T47D (cell line): ENCODE data around the gene HARBI1.
A peak's percentile ranks its signal among the peaks of the same experiment; 100 is the strongest.
"Not testable (repeated sequence)": the region's sequence is repeated elsewhere in the genome, so short reads cannot be mapped to it uniquely, and the experiment has no call there.

Source experiments
- DNase-seq, 2 experiments: peaks; one replicate each; pipeline versions ENCODE4 v3.0.0 to v3.0.0-alpha.2; 2011 to 2012; ENCODE audit warnings: low read depth in 1 of 2, low spot score in 1 of 2
- JUND ChIP-seq: IDR thresholded peaks from 2 replicates; pipeline ENCODE4 v1.6.1; 2012; ENCODE audit warnings: low read depth
- in situ Hi-C: cut with HindIII; loops from 2 replicates; pipeline ENCODE4 v1.10.0; 2016; ENCODE audit warnings: low sequenced_read_pairs, low pct_unique_long_range_greater_than_20kb

Gene HARBI1

DNA sequence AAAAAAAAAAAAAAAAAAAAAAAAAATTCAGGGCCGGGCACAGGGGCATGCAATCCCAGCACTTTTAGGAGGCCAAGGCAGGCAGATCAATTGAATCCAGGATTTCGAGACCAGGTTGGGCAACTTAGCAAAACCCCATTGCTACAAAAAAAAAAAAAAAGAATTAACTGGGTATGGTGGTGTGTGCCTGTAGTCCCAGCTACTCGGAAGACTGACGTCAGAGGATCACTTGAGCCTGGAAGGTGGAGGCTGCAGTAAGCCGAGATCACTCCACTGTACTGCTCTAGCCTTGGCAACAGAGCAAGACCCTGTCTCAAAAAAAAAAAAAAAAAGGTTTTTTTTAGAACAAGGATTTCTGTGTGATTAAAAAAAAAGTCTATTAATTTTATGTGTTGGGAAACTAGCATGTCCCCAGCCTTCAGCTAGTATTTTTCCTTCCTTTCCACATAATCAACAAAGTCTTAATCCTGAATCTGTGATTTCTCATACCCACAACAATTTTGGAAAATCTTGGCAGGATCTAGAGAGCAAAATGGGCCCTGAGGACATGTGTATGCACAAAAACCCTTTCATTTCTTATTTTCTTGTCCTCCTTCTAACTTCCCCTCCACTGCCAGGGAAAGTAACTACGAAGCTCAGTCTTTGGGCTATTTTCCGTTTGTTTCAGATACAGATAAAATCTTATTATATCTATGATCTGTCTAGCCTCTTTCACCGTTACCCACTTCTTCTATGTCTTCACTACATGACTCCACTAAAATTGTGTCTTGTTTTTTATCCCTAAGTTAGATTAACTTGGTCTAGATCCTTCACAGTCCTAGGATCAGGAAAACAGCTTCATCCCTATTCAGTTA lies 17.5 kb downstream of the HARBI1 start:
- in situ Hi-C loops: no loop called here
- no peak for DNase-seq
- no peak for TF ChIP-seq JUND

DNA sequence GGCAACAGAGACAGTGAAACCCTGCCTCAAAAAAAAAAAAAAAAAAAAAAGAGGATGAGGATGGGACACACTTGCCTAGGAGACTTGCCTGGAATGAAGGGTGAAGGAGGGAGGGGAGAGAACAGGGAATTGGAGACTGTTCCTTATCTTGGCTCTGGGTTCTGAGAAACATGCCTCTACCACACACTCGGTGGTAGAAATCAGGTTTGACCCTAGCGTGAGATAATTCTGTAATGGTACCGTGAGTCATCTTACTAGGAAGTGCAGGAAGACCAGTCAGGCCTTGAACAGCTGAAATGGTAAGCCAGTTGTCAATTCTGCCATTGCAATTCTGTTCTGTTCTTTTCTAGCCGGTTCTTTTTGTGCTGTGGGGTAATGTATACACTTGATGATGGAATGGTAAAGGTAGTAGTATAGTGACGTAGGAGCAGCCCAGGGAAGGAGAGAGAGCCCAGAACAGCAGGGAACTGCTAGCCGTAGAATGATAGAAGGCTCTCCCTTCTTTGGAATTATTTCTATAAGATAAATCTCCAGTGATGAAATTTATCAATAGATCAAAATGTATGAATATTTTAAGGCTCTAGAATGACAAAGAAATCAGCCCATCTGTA lies 19.3 kb downstream of the HARBI1 start:
- DNase-seq: no peak
- in situ Hi-C loops: no loop called here
- TF ChIP-seq JUND: no peak

DNA sequence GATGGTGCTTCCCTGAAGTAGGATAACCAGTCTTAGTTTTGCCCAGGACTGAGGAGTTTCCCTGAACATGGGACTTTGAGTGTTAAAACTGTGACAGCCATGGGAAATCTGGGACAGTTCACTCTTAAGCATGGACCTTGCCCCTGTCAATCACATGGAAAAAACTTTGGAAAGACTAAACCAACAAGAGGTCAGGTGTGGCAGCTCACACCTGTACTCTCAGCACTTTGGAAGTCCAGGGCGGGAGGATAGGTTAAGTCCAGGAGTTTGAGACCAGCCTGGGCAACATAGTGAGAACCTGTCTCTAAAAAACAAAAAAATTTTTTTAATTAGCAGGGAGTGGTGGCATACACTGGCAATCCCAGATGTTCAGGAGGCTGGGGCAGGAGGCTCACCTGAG lies 19.9 kb downstream of the HARBI1 start:
- no peak for TF ChIP-seq JUND
- in situ Hi-C loops: no loop called here

DNA sequence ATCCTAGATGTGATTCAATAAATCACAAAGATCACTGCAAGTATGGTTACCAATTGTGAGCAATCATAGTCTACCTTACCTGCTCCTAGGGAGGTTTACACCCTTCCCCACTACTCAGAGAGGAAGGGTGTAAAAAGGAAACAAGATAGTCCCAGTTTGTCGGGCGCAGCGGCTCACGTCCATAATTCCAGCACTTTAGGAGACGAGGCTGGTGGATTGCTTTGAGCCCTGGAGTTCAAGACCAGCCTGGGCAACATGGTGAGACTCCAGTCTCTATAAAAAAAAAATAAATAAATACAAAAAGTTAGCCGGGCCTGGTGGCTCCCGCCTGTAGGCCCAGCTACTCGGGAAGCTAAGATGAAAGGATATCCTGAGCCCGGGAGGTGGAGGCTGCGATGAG lies 22.2 kb downstream of the HARBI1 start:
- DNase-seq: no peak
- TF ChIP-seq JUND: no peak
- in situ Hi-C loops: no loop called here

More for the DNA sequence above, 19.9 kb downstream of the HARBI1 start:
- DNase-seq: no peak

DNA sequence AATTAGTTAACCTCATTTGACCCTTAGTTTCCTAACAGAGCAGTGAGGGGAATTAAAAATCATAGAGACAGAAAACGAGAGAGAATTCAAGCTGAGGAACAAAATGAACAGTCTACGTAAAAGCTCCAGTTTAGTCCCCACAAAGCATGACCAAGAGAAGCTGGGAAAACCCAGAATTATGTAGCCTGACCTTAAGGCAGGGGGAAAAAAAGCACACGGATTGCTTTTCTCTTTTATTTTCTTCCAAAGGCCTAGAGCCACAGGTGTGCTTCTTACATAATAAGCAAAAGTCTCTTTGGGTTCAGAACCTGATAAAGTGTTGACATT lies 22.7 kb downstream of the HARBI1 start:
- TF ChIP-seq JUND: no peak
- no peak for DNase-seq
- in situ Hi-C loops: no loop called here

DNA sequence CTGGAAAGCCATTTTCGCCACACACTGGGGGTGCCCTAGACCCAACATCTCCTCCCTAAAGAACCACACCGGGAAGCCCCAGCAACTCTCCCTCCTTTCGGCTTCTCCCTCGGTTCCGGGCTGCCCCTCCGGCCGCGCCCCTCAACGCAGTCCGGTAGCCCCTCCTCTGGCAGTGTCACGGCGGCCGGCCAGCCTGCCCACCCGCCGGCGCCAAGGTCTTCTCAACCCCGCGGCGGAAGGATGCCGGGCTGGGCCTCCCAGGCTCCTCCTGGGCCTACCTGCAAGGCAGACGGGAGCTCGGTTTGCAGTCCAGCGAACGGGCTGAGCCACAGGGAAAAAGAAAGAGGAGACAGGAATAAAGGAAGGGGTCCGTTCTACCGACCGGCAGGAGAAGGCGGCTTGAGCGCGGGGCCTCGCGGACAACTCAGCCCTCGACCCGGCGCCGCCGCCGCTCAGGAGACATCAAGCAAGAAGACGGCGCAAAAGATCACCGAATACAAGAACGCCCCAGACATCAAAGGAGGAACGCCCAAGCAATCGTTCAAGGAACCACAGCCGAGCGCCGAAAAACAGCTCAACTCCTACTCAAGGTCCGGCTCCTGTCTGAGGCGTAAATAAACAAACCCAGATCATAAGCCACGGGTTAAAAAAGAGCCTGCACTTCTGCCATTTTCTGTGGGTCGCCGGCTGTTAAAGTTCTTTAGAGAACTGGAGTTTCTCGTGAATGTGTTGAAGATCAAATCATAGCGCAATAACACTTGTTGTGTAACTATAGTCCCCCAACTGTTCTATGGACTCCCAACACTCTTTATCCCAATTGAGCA lies 23.3 kb downstream of the HARBI1 start, which contains the start of gene AMBRA1:
Gene AMBRA1 (minus strand): TSS at position 474 of the 824 bp plus-strand sequence. CDS start 45,643 bp downstream, outside the sequence.
- DNase-seq: peak; percentile 77 to 98
- TF ChIP-seq JUND: no peak
- in situ Hi-C loops: no loop called here

DNA sequence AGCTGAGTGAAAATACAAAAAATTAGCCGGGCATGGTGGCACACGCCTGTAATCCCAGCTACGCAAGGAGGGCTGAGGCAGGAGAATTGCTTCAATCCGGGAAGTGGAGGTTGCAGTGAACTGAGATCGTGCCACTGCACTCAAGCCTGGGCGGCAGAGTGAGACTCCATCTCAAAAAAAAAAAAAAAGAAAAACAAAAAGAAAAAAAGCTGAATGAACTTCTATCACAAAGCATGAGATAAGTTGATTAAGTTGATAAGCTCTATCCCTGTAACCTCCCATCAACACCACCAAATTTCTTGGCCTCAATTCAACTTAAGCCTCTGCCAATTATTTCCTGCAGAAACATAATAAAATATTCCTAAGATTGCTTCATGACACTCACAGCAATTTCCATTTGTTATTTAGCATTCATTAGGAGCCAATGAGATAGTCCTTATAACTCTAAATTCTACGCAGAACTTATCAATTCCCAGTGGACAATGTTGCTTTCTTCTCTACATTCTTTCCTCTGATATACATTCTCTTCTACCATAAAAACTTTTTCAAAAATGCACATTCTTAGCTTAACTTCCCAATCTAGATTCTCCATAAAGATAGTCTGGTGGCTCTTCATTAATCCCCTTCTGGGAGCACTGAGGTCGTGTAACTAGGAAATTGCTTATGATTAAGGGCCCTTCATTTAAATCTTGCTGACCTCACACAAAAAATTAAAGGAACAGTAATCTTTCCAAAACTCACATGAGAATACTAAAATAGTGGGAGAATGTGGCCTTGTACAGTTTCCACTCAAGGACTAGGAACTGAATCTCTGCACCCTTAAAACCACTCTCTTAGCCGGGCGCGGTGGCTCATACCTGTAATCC lies 26.1 kb downstream of the HARBI1 start:
- TF ChIP-seq JUND: no peak
- no peak for DNase-seq
- in situ Hi-C loops: no loop called here

DNA sequence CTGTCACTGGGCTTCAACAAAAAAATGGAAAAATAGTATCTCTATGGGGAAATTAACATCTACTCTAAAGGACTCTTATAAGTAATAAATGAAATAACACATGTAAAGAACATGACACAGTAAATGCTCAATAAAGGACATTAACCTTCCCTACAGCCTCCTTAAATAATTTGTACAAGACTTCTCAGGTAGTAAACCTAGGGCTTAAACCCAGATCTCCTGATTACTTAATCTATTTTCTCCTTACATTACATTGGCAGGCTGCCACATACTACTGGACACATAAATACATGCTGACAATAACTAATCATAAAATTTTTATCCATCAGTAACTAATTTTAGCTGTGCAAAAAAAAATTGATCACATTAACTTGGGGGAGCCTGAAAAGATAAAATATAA lies 28.1 kb downstream of the HARBI1 start:
- no peak for DNase-seq
- TF ChIP-seq JUND: no peak
- in situ Hi-C loops: no loop called here

DNA sequence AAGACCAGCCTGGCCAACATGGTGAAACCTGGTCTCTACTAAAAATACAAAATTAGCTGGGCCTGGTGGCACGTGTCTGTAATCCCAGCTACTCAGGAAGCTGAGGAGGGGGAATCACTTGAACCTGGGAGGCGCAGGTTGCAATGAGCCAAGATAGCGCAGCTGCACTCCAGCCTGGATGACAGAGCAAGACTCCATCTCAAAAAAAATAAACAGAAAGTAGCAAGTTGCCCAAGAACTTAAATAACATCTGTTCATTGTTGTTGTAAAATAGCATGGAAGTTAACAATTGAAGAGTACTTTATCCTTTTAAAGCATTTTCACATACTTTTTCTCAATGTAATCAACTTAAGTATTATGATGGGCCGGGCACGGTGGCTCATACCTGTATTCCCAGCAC lies 28.9 kb downstream of the HARBI1 start:
- in situ Hi-C loops: no loop called here
- no peak for TF ChIP-seq JUND
- no peak for DNase-seq

DNA sequence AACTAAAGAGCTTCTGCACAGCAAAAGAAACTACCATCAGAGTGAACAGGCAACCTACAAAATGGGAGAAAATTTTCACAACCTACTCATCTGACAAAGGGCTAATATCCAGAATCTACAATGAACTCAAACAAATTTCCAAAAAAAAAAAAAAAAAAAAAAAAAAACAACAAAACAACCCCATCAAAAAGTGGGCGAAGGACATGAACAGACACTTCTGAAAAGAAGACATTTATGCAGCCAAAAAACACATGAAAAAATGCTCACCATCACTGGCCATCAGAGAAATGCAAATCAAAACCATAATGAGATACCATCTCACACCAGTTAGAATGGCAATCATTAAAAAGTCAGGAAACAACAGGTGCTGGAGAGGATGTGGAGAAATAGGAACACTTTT lies 33.5 kb downstream of the HARBI1 start:
- in situ Hi-C loops, DNase-seq: not testable (repeated sequence)

DNA sequence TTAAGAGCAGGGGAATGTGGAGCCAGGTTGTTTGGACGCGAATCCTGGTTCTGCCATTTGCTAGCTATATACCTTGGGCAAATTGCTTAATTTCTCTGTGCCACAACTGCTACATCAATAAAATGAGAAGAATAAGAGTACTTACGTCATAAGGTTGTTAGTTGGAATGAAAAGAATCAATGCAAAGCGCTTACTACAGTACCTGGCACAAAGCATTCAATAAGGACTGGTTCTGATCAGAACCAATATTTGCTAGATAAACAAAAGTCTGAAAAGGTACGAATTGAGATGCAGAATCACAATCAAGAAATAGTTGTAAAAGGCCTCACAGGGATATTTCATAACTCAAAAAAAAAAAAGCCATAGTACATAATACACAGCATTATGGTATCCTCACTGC lies 34.4 kb downstream of the HARBI1 start:
- TF ChIP-seq JUND: no peak
- in situ Hi-C loops: no loop called here
- no peak for DNase-seq

DNA sequence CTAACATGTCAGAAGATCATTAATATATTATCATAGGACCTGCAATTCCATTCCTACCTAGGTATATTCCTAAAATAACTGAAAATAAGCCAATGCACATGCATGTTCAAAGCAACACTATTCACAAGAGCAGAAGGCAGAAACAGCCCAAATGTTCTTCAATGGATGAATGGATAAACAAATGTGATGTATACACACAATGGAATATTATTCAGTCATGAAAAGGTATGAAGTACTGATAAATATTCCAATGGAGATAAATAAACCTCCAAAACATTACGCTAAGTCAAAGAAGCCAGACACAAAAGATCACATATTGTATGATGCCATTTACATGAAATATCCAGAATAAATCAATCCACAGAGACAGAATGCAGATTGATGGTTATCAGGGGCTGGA lies 40.0 kb downstream of the HARBI1 start:
- in situ Hi-C loops: no loop called here
- no peak for TF ChIP-seq JUND
- no peak for DNase-seq
